Upper lobe of left lung (tissue), 6 donors: ENCODE data around the gene NPHP4. TPM values are rescaled to one million over a fixed set of nuclear protein-coding genes. Genes with fewer than 3 reads are reported as not detected.
A peak's percentile ranks its signal among the peaks of the same experiment; 100 is the strongest.

Experiments used
- ATAC-seq, 2 donors: fragments of 200-7000 bp; cut with Tn5 transposase; one replicate each; pipeline ENCODE4 v1.9.1; 2022; ENCODE audit warnings: mild to moderate bottlenecking in 2 of 2, moderate library complexity in 2 of 2; ENCODE audit not compliant: low FRiP score in 2 of 2
- DNase-seq, 2 donors: peaks; one replicate each; pipeline ENCODE4 v3.0.0-alpha.2; 2019 to 2020
- H3K27ac ChIP-seq, 4 donors: fragments of 200-600 bp; sonication (generic); one replicate each; pipeline ENCODE4 v1.5.1; 2016 to 2019
- H3K27me3 ChIP-seq, 4 donors: fragments of 200-600 bp; sonication (generic); one replicate each; pipeline ENCODE4 v1.5.1; 2017 to 2019
- H3K36me3 ChIP-seq, 4 donors: fragments of 200-600 bp; sonication (generic); one replicate each; pipeline ENCODE4 v1.5.1; 2016 to 2019
- H3K4me1 ChIP-seq, 4 donors: fragments of 200-600 bp; sonication (generic); one replicate each; pipeline ENCODE4 v1.5.1; 2018 to 2019
- H3K4me3 ChIP-seq, 4 donors: fragments of 200-600 bp; sonication (generic); one replicate each; pipeline ENCODE4 v1.5.1; 2017 to 2019; ENCODE audit warnings: mild to moderate bottlenecking in 2 of 4, moderate library complexity in 1 of 4
- H3K9me3 ChIP-seq, 4 donors: fragments of 200-600 bp; sonication (generic); one replicate each; pipeline ENCODE4 v1.5.1; 2018 to 2019
- CTCF ChIP-seq, 6 experiments: fragments of 450-650 bp in 4 of 6; fragments of 200-600 bp in 2 of 6; sonication (generic) in 2 of 6; IDR thresholded peaks; one replicate each; pipeline ENCODE4 v1.5.1; 2016 to 2019; ENCODE audit warnings: antibody characterized with exemption in 6 of 6
- EP300 ChIP-seq, 4 donors: sonication (generic); formaldehyde crosslinking; IDR thresholded peaks; one replicate each; pipeline ENCODE4 v1.5.1; 2017; ENCODE audit warnings: antibody characterized with exemption in 4 of 4, control low read depth in 2 of 4
- POLR2A ChIP-seq, 4 donors: fragments of 450-650 bp; IDR thresholded peaks; one replicate each; pipeline ENCODE4 v1.5.1; 2016 to 2017; ENCODE audit warnings: antibody characterized with exemption in 4 of 4, mild to moderate bottlenecking in 2 of 4
- POLR2AphosphoS5 ChIP-seq, 2 donors: sonication (generic); formaldehyde crosslinking; IDR thresholded peaks; one replicate each; pipeline ENCODE4 v1.5.1; 2017; ENCODE audit warnings: antibody characterized with exemption in 2 of 2
- WGBS, 2 donors: methylation state at CpG; one replicate each; pipeline ENCODE4 v1.1.5; 2017 to 2018; 5-methylcytosine and 5-hydroxymethylcytosine counted together
- total RNA-seq, 6 donors: library from RNA; depleted of rRNA in 4 of 6; stranded (reverse); fragments of >200 nt in 4 of 6; gene quantifications; one replicate each; pipeline versions ENCODE4 v1.1.0 to v1.2.1, GENCODE V29; 2016 to 2021
- donor health status: DM: no; HTN: no; CAD: no; lungs with moderate emphysema.
- donor health status: DM: no; HTN: yes; CAD: no; lungs with severe emphysema.

Gene NPHP4
- 10 to 100 TPM; 13.5 to 45.1 (median 19.9) TPM for total RNA-seq

DNA sequence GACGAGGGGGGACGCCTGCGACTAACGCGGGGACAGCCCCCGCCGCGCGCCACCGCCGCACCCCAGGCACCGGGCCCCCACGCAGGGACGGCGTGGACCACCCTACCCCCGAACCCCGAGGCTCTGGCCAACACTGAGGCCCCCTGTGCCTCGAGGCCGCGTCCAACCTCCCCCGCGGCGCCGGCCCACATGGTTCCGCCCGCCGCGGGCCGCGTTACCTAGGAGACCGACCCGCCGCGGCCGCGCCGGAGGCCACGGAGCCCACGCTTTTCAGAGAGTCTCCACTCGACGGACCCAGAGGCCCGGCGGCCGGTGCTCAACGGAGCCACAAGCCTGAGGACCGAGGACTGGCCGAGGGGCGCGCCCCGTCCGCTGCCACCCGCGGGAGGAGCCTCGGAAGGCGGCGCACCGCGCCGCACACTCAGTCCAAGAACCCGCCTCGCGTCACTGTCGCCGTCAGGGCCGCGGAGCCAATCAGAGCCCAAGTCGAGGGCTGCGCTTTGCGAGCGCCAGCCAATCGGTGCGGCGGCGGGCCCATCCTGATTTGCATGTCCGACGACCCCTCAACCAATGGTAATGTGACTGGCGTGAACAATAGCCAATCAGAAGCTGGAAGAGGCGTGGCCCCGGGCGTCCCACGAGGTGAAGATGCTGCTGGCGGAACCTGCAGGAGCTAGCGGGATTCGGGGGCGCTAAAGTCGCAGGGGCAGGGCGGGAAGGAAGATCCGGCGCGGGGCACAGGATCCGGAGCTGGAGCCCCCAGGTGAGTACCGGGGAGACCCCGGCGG is at the start of gene NPHP4:
NPHP4 (minus strand) TSS at position 400 of the 788 bp plus-strand sequence. CDS start 6,136 bp downstream, outside the sequence.
- peak; percentile 97 for ATAC-seq
- Histone ChIP-seq H3K36me3 (no peaks in the 10 kb centered on the region), H3K4me3 (peak within 1 kb of the TSS; percentile 71 to 99 (median 92)), H3K27me3 (peaks cover 0 to 5% (median 0%) of the 10 kb centered on the region in 4 donors), H3K4me1 (peaks cover 16 to 39% (median 30%) of the 10 kb centered on the region in 4 donors), H3K27ac (peak within 1 kb of the TSS; percentile 86 to 93 (median 88)), H3K9me3 (no peaks in the 10 kb centered on the region)
- TF ChIP-seq EP300 (IDR thresholded peaks at IDR 0.05) = no peak
- TF ChIP-seq CTCF (IDR thresholded peaks at IDR 0.05) = peak in 2 of 6 experiments; percentile 23 to 27
- peak; percentile 15 to 73 for TF ChIP-seq POLR2AphosphoS5 (IDR thresholded peaks at IDR 0.05)
- peak in 3 of 4 donors; percentile 29 to 70 (median 52) for TF ChIP-seq POLR2A (IDR thresholded peaks at IDR 0.05)
- peak; percentile 99 to 100 for DNase-seq
- WGBS, 2 donors = 0% methylated on average over 11 to 31 of the region's 94 CpGs

GRCh38 chr1:6041432-6042062 is 49.3 kb upstream of the NPHP4 start:
- Histone ChIP-seq H3K27ac (no peak overlapping the region), H3K36me3 (peaks cover 0 to 17% (median 7%) of the 10 kb centered on the region in 4 donors), H3K27me3 (no peaks in the 10 kb centered on the region), H3K4me3 (no peak overlapping the region), H3K4me1 (no peaks in the 10 kb centered on the region), H3K9me3 (no peaks in the 10 kb centered on the region)
- ATAC-seq (no peak), DNase-seq (peak in 1 of 2 donors; percentile 90)
- WGBS, 2 donors = 63 to 67% methylated on average over 16 to 20 of the region's 20 CpGs
- TF ChIP-seq CTCF (IDR thresholded peaks at IDR 0.05) (peak in 4 of 6 experiments; percentile 31 to 52 (median 34)), EP300 (IDR thresholded peaks at IDR 0.05) (no peak)

GRCh38 chr1:6040861-6041415 is 48.7 kb upstream of the NPHP4 start:
- H3K27ac ChIP-seq = no peak overlapping the region
- no peaks in the 10 kb centered on the region for H3K4me1 ChIP-seq
- no peaks in the 10 kb centered on the region for H3K27me3 ChIP-seq
- DNase-seq = no peak
- H3K36me3 ChIP-seq = peaks cover 0 to 17% (median 7%) of the 10 kb centered on the region in 4 donors
- no peak overlapping the region for H3K4me3 ChIP-seq
- 79 to 85% methylated on average over 21 to 22 of the region's 22 CpGs for WGBS, 2 donors
- H3K9me3 ChIP-seq = no peaks in the 10 kb centered on the region
- no peak for ATAC-seq
- TF ChIP-seq POLR2AphosphoS5 (IDR thresholded peaks at IDR 0.05) (no peak), POLR2A (IDR thresholded peaks at IDR 0.05) (no peak), EP300 (IDR thresholded peaks at IDR 0.05) (no peak), CTCF (IDR thresholded peaks at IDR 0.05) (no peak)

- WGBS, 2 donors = 89% methylated on average over 15 of the region's 15 CpGs
- ATAC-seq (no peak), DNase-seq (no peak)
- no peak overlapping the region for H3K4me3 ChIP-seq
- TF ChIP-seq EP300 (IDR thresholded peaks at IDR 0.05) (no peak), CTCF (IDR thresholded peaks at IDR 0.05) (no peak), POLR2AphosphoS5 (IDR thresholded peaks at IDR 0.05) (no peak), POLR2A (IDR thresholded peaks at IDR 0.05) (no peak)
- no peak overlapping the region for H3K27ac ChIP-seq
- H3K27me3 ChIP-seq = no peaks in the 10 kb centered on the region
- peaks cover 0 to 17% (median 7%) of the 10 kb centered on the region in 4 donors for H3K36me3 ChIP-seq
- H3K4me1 ChIP-seq = no peaks in the 10 kb centered on the region
- no peaks in the 10 kb centered on the region for H3K9me3 ChIP-seq
Measured at GRCh38 chr1:6040444-6040843, 48.2 kb upstream of the NPHP4 start.
